ENCODE measurements around the gene FABP2.

Gene FABP2

GRCh38 chr4:119299260-119299671 lies 22.7 kb downstream of the FABP2 start:
- no peak for TF ChIP-seq ZFX (IDR thresholded peaks at IDR 0.05; ENCODE audit: borderline replicate concordance)
- no peak for TF ChIP-seq CTCF (IDR thresholded peaks at IDR 0.05)
- peak overlapping the region; percentile 88 for H3K27ac ChIP-seq

- H3K27ac ChIP-seq = no peak overlapping the region
- no peak for TF ChIP-seq CTCF (IDR thresholded peaks at IDR 0.05)
- no peak for TF ChIP-seq ZFX (IDR thresholded peaks at IDR 0.05; ENCODE audit: borderline replicate concordance)
Observed at GRCh38 chr4:119297795-119298194, 24.1 kb downstream of the FABP2 start.

- H3K27ac ChIP-seq = no peak overlapping the region
- TF ChIP-seq CTCF (IDR thresholded peaks at IDR 0.05) = no peak
- TF ChIP-seq ZFX (IDR thresholded peaks at IDR 0.05; ENCODE audit: borderline replicate concordance) = no peak
Observed at GRCh38 chr4:119296356-119296755, 25.6 kb downstream of the FABP2 start.

- TF ChIP-seq CTCF (IDR thresholded peaks at IDR 0.05) (no peak), ZFX (IDR thresholded peaks at IDR 0.05; ENCODE audit: borderline replicate concordance) (no peak)
Observed at GRCh38 chr4:119290598-119290997, 31.3 kb downstream of the FABP2 start.

GRCh38 chr4:119289313-119289712 lies 32.6 kb downstream of the FABP2 start:
- TF ChIP-seq ZFX (IDR thresholded peaks at IDR 0.05; ENCODE audit: borderline replicate concordance) (no peak), CTCF (IDR thresholded peaks at IDR 0.05) (no peak)
- no peak overlapping the region for H3K27ac ChIP-seq

More at GRCh38 chr4:119290598-119290997, 31.3 kb downstream of the FABP2 start:
- H3K27ac ChIP-seq = no peak overlapping the region

- TF ChIP-seq ZFX (IDR thresholded peaks at IDR 0.05; ENCODE audit: borderline replicate concordance) (no peak), CTCF (IDR thresholded peaks at IDR 0.05) (peak; percentile 81)
- no peak overlapping the region for H3K27ac ChIP-seq
Observed at GRCh38 chr4:119286377-119287002, 35.4 kb downstream of the FABP2 start.

- H3K27ac ChIP-seq = peak overlapping the region; percentile 31
- no peak for TF ChIP-seq ZFX (IDR thresholded peaks at IDR 0.05; ENCODE audit: borderline replicate concordance)
- no peak for TF ChIP-seq CTCF (IDR thresholded peaks at IDR 0.05)
Observed at GRCh38 chr4:119284876-119285780, 36.8 kb downstream of the FABP2 start.
